Type B pancreatic cell (in vitro differentiated cells): Measurements from ENCODE around the gene TAS1R3. TPM values are rescaled to one million over a fixed set of nuclear protein-coding genes. Genes with fewer than 3 reads are reported as not detected.

Source experiments
- DNase-seq: peaks from one replicate; pipeline ENCODE4 v3.0.0; 2021; ENCODE audit warnings: mixed read lengths; ENCODE audit not compliant: unreplicated experiment; ENCODE audit errors: extremely low spot score
- H3K27ac Mint-ChIP-seq: 2 replicates; pipeline ENCODE4 v1.8.0; 2021; ENCODE audit warnings: mild to moderate bottlenecking, mixed read lengths
- H3K27me3 Mint-ChIP-seq: 2 replicates; pipeline ENCODE4 v1.8.0; 2021; ENCODE audit warnings: mixed read lengths
- H3K36me3 Mint-ChIP-seq: 2 replicates; pipeline ENCODE4 v1.8.0; 2021; ENCODE audit warnings: mixed read lengths
- H3K4me1 Mint-ChIP-seq: one replicate; pipeline ENCODE4 v1.8.0; 2021; ENCODE audit warnings: mixed read lengths; ENCODE audit not compliant: unreplicated experiment
- H3K4me3 Mint-ChIP-seq: 2 replicates; pipeline ENCODE4 v1.8.0; 2021; ENCODE audit warnings: mild to moderate bottlenecking, mixed read lengths
- H3K9me3 Mint-ChIP-seq: 2 replicates; pipeline ENCODE4 v1.8.0; 2021; ENCODE audit warnings: mixed read lengths
- CTCF ChIP-seq: fragments of 200-600 bp; sonication (generic); conservative IDR thresholded peaks from 2 replicates; pipeline ENCODE4 v1.5.0; 2021; ENCODE audit warnings: antibody characterized with exemption, mild to moderate bottlenecking
- total RNA-seq: library from RNA; stranded (reverse); gene quantifications from 2 replicates; pipeline ENCODE4 v1.2.1, GENCODE V29; 2021; ENCODE audit warnings: low replicate concordance

TAS1R3 gene
- total RNA-seq, 1 donor from 2014 or later: 0.89 TPM

GRCh38 chr1:1357871-1358432 is 26.9 kb downstream of the TAS1R3 start:
- DNase-seq: no peak
- Mint-ChIP-seq H3K27me3 (peaks cover 2% of the 10 kb centered on the region), H3K36me3 (no peaks in the 10 kb centered on the region), H3K4me1 (peaks cover 20% of the 10 kb centered on the region), H3K27ac (peak overlapping the region; percentile 78), H3K9me3 (no peaks in the 10 kb centered on the region), H3K4me3 (peak overlapping the region; percentile 86)
- no peak for TF ChIP-seq CTCF

DNA sequence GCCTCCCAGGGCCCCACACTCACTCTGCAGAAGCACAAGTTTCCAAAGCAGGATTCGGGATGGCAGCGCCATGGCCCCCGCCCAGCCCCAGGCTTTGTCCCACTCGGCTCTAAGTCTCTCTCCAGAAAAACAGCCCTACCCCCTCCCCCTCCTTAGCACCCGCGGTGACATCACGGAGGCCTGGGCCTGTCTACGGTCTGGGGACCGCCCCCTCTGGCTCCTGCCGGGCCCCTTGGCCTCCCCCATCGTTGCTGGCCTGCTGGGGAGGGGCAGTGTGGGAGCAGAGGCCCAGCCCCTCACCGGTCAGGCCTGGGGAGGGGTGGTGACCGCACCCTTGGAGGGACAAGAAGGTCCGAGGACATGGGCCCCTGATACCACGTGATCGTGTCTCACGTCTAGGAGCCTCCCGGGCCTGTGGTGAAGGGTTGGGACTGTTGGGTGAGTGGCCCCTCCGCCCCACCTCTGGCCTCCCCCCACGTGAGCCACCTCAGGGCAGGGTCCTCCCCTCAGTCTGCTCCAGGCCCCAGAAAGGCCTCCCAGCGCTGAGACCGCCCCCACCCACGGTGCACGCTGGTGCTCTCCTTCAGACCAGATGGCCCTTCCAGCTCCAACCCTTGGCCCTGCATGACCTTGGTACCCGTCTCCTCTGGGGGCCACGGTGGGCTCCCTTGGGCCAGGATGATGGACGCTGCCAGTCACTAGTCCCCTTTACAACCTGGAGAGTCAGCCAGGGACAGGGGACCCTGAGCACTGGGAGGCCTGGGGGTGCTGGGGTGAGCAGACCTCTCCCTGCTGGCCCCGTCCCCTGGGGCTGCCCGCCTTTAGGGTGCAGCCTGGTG is 27.6 kb downstream of the TAS1R3 start, which contains the start of gene MXRA8:
TSS of gene MXRA8 (minus strand) at position 123 of the 839 bp plus-strand sequence. CDS start at position 72, 51 bp downstream.
- H3K9me3 Mint-ChIP-seq: no peaks in the 10 kb centered on the region
- H3K4me3 Mint-ChIP-seq: peak within 1 kb of the TSS; percentile 86
- peaks cover 20% of the 10 kb centered on the region for H3K4me1 Mint-ChIP-seq
- TF ChIP-seq CTCF: no peak
- no peak for DNase-seq
- peak within 1 kb of the TSS; percentile 80 for H3K27ac Mint-ChIP-seq
- H3K36me3 Mint-ChIP-seq: no peaks in the 10 kb centered on the region
- H3K27me3 Mint-ChIP-seq: no peaks in the 10 kb centered on the region

GRCh38 chr1:1359308-1359663 is 28.2 kb downstream of the TAS1R3 start:
- TF ChIP-seq CTCF: no peak
- no peaks in the 10 kb centered on the region for H3K27me3 Mint-ChIP-seq
- peaks cover 20% of the 10 kb centered on the region for H3K4me1 Mint-ChIP-seq
- H3K4me3 Mint-ChIP-seq: peak overlapping the region; percentile 80
- DNase-seq: no peak
- peak overlapping the region; percentile 80 for H3K27ac Mint-ChIP-seq
- no peaks in the 10 kb centered on the region for H3K36me3 Mint-ChIP-seq
- H3K9me3 Mint-ChIP-seq: no peaks in the 10 kb centered on the region

- Mint-ChIP-seq H3K4me1 (peaks cover 20% of the 10 kb centered on the region), H3K4me3 (peak overlapping the region; percentile 80), H3K27me3 (no peaks in the 10 kb centered on the region), H3K9me3 (no peaks in the 10 kb centered on the region), H3K27ac (peak overlapping the region; percentile 80), H3K36me3 (no peaks in the 10 kb centered on the region)
- no peak for DNase-seq
- no peak for TF ChIP-seq CTCF
Measured at GRCh38 chr1:1359664-1360468, 28.8 kb downstream of the TAS1R3 start.

DNA sequence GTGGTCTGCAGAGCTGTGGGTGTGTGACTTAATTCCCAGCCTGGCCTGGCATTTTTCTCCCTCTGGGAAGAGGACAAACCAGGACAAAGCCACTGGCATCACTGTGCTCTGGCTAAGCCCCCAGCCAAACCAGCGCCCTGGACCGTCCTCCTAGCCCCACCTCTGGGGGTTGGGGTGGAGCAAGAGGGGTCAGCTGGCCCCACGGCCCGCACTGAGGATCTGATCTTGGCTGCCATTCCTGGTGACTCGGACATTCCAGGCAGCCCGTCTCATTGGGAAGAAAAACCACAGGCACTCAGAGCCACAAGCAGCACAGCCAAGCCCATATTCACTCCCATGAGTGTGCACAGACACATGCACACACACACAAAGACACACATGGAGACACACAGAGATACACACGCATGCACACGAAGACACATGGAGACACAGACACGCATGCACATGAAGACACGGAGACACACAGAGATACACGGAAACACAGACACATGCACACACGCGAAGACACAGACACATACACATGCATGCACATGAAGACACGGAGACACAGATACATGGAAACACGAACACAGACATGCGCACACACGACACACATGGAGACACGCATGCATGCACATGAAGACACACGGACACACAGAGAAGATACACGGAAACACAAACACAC is 29.6 kb downstream of the TAS1R3 start:
- peak overlapping the region; percentile 13 for H3K4me3 Mint-ChIP-seq
- no peak for TF ChIP-seq CTCF
- H3K27ac Mint-ChIP-seq: peak overlapping the region; percentile 73
- peaks cover 20% of the 10 kb centered on the region for H3K4me1 Mint-ChIP-seq
- no peaks in the 10 kb centered on the region for H3K9me3 Mint-ChIP-seq
- H3K36me3 Mint-ChIP-seq: no peaks in the 10 kb centered on the region
- no peak for DNase-seq
- H3K27me3 Mint-ChIP-seq: no peaks in the 10 kb centered on the region
